Mucosa of descending colon (tissue), 3 donors: ENCODE results near the gene CLEC4D. TPM values are rescaled to one million over a fixed set of nuclear protein-coding genes. Genes with fewer than 3 reads are reported as not detected.
"Not testable (repeated sequence)": the region's sequence is repeated elsewhere in the genome, so short reads cannot be mapped to it uniquely, and the experiment has no call there.

Experiments
- ATAC-seq: fragments of 200-7000 bp; cut with Tn5 transposase; one replicate; pipeline ENCODE4 v1.9.1; 2020; ENCODE audit warnings: mild to moderate bottlenecking, moderate library complexity
- DNase-seq, 3 donors: peaks; one replicate each; pipeline ENCODE4 v3.0.0-alpha.2; 2020
- H3K36me3 ChIP-seq: fragments of 200-600 bp; one replicate; pipeline ENCODE4 v1.8.0; 2021; ENCODE audit warnings: low read depth, mild to moderate bottlenecking
- H3K4me1 ChIP-seq: fragments of 200-600 bp; one replicate; pipeline ENCODE4 v1.8.0; 2021; ENCODE audit warnings: low read depth, mild to moderate bottlenecking
- H3K4me3 ChIP-seq: fragments of 200-600 bp; one replicate; pipeline ENCODE4 v1.8.0; 2021; ENCODE audit warnings: mild to moderate bottlenecking
- H3K9me3 ChIP-seq: fragments of 200-600 bp; one replicate; pipeline ENCODE4 v1.8.0; 2021; ENCODE audit warnings: mild to moderate bottlenecking
- CTCF ChIP-seq: fragments of 200-600 bp; IDR thresholded peaks from one replicate; pipeline ENCODE4 v1.8.0; 2022; ENCODE audit warnings: antibody characterized with exemption, mild to moderate bottlenecking
- intact Hi-C, 2 donors: fragments of 100-400 bp; cut with DNase I in 1 of 2; cut with micrococcal nuclease in 1 of 2; formaldehyde crosslinking; loops; one replicate each; pipeline versions ENCODE4 v1.11.0 to v1.11.1; 2022; cut with DNase I, micrococcal nuclease
- total RNA-seq, 3 donors: library from RNA; stranded (reverse); fragmentation: NEBNext Ultra II Directional in 2 of 3; extraction: Animal tissue kit (Norgen Biotek cat#: 25700) in 2 of 3; gene quantifications; one replicate each; pipeline versions ENCODE4 v1.2.1 to v1.2.4, GENCODE V29; 2021 to 2023
- donor health status: DM: no; HTN: no; CAD: no; lungs with moderate emphysema.
- donor health status: DM: no; HTN: no; CAD: no.
- donor health status: DM: no; HTN: yes; CAD: no.

CLEC4D gene
- total RNA-seq, 3 donors from 2014 or later: 0.39 to 0.41 TPM; not detected in 1

DNA sequence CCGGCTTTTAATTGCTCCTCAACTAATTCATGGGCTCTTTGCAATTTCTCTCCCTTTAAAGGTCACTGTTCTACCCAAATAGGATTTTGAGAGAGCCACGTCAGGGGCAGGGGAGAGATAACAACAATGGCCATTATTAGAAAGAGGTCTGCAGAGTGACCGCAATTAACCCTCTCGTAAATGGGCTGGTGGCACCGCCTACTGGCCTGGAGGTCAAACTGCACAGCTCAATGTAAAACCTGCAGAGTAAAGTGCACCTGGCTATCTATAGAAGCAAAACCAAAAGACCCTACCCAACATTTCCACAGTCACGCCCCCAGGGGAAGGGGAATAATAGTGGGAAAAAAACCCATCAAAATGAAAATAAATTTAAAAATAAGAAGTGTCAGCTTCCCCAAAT, 49.0 kb downstream of the CLEC4D start:
- no peaks in the 10 kb centered on the region for H3K36me3 ChIP-seq
- no peak for ATAC-seq
- no peak overlapping the region for H3K4me3 ChIP-seq
- no peak for TF ChIP-seq CTCF
- intact Hi-C loops: no loop called here
- DNase-seq: no peak
- no peaks in the 10 kb centered on the region for H3K9me3 ChIP-seq
- no peaks in the 10 kb centered on the region for H3K4me1 ChIP-seq

DNA sequence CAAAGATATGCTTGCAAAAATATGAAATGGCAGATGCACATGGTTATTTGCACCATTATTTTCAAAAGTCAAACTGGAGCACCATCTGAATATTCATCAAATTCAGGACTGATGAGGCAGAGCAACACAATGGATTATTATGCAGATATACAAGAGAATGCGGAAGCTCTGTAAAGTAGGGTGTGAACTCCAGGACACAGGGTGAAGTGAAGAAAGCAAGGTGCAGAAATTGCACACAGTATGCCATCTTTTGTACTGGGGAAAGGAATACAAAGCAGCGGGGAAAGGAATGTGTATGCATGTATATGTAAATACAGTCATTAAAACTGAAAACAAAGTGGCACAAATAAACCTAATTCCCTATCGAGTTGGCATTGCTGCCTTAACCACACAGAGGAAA, 50.1 kb downstream of the CLEC4D start:
- DNase-seq: no peak
- no peak for ATAC-seq
- no peaks in the 10 kb centered on the region for H3K9me3 ChIP-seq
- H3K36me3 ChIP-seq: no peaks in the 10 kb centered on the region
- TF ChIP-seq CTCF: no peak
- H3K4me1 ChIP-seq: no peaks in the 10 kb centered on the region
- intact Hi-C loops: no loop called here
- no peak overlapping the region for H3K4me3 ChIP-seq

DNA sequence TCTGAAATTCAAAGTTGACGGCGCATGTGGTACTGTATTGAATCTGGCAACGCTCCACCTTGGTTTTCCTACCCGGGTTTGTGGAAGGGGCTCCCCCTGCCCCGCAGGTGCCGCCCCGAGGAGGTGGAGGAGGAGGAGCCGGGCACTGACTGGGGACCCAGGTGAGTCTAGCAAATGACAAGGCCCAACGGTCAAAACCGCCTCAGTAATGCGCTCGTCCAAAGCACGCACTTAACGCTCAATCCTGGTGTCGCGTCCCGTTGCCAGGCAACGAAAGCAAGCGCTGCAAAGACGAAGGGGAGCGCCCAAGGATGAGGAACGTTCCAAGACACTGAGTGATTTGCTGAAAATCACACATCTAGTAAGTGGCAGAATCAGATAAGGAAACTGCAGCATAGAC, 51.4 kb downstream of the CLEC4D start:
- intact Hi-C loops: no loop called here
- no peak for TF ChIP-seq CTCF
- Histone ChIP-seq H3K4me1 (no peaks in the 10 kb centered on the region), H3K9me3 (no peaks in the 10 kb centered on the region), H3K4me3 (no peak overlapping the region), H3K36me3 (no peaks in the 10 kb centered on the region)
- ATAC-seq (no peak), DNase-seq (no peak)

DNA sequence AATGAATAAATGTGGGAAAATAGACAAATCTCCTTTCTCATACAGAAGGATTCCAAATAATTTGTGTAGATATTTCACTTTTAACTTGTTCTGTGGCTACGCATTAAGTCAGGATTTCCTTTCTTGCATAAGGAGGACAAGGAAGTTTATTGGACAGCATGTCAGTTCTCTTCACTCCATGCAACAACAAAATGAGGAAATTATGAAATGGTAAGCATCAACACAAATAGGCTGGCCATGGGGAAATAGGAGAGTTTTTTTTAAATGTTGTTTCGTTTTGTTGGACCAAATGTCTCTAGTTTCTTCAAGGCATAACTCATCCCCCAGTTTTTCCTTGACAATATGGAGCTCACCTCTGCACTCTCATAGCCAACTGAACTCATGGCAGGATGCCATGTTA, 52.7 kb downstream of the CLEC4D start:
- intact Hi-C loops, H3K4me3 ChIP-seq, H3K9me3 ChIP-seq, H3K4me1 ChIP-seq, DNase-seq, H3K36me3 ChIP-seq, ATAC-seq: not testable (repeated sequence)

- intact Hi-C loops: no loop called here
- Histone ChIP-seq H3K9me3 (no peaks in the 10 kb centered on the region), H3K36me3 (no peaks in the 10 kb centered on the region), H3K4me1 (no peaks in the 10 kb centered on the region), H3K4me3 (no peak overlapping the region)
- DNase-seq: no peak
- no peak for ATAC-seq
- TF ChIP-seq CTCF: no peak
These were observed 53.2 kb downstream of the CLEC4D start for GRCh38 chr12:8566525-8566924.

Other genes starting within 250 kb of the CLEC4D start
- not detected for gene CLEC6A, start 57.5 kb upstream of the CLEC4D start, total RNA-seq
- gene CLEC4E, start 27.4 kb downstream of the CLEC4D start, total RNA-seq: 1 to 10 TPM in 1 of 3 donors, under 1 TPM in 1, not detected in 1; 0.55 to 2.3 TPM
- gene AICDA, start 99.4 kb downstream of the CLEC4D start, total RNA-seq: not detected
- 10 to 100 TPM; 10.7 to 43.1 (median 25.0) TPM for gene MFAP5, start 149.3 kb downstream of the CLEC4D start, total RNA-seq
- gene RIMKLB, start 184.5 kb downstream of the CLEC4D start, total RNA-seq: 10 to 100 TPM in 1 of 3 donors, 1 to 10 TPM in 2; 3.7 to 30.9 (median 7.6) TPM